Frontal cortex (tissue), 4 donors: Measurements from ENCODE around the gene CLDN22. TPM values are rescaled to one million over a fixed set of nuclear protein-coding genes. Genes with fewer than 3 reads are reported as not detected.

Source experiments
- DNase-seq, 2 donors: peaks; one replicate each; pipeline ENCODE4 v3.0.0; 2012; ENCODE audit warnings: low spot score in 2 of 2
- FAIRE-seq: peaks from 2 replicates; lab custom pipeline; 2012; peaks lifted over from hg19 to GRCh38; lab: Jason Lieb, UNC
- total RNA-seq: library from RNA; depleted of rRNA; stranded (reverse); fragments of >200 nt; gene quantifications from one replicate; pipeline ENCODE4 v1.2.3, GENCODE V29; 2014
- donor health status: control.
- donor health status: control.
- donor health status: control.

The CLDN22 gene
- total RNA-seq, 1 donor from 2014 or later, result not detected

DNA sequence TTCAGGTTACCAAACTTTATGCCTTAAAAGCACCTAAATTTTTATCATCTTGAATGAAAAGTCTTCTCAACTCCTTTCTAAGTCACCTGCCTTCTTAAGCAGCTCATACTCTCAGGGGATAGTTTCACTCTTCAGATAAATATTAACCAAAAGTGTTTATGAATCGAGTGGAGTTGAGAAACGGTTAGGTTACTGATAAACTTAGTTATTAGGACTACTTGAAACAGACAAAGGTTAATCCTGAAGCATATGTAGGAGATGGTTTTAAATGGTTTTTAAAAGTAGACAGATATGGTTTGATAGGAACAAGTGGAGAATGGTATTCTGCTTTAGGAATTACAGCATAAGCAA, 32.8 kb downstream of the CLDN22 start:
- DNase-seq (no peak), FAIRE-seq (no peak)

DNA sequence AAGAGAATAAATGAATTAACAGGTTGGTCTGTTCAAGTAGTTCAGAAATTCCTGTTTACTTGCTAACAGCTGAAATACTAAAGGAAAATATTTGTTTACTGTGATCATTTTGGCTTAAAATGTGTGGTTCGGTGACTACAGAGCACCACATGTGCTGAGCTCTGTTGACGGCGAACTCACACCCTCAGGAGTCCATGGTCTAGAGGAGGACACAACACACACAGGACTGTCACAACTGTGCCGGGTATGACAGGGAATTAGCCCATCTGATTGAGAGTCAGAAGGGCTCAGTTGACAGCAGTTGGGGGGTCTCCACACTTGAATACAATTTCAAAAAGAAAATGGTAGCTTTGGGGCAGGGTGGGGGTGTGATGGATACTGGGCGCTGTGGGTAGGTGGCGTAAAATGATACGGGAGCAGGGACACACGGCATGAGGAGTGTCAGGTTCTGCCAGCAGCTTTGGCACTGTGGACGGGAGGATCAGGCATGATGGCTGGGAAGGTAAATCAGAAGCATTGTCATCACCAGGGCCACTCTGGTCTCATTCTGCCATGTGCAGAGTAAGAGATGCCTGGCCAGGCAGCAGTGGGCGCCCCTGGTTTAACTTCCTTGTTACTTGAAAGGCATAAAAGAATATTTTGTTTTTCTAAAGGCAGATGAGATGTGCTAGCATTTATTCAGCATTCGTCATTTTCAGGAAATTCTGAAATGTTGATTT, 33.3 kb downstream of the CLDN22 start:
- DNase-seq, result no peak
- no peak for FAIRE-seq

DNA sequence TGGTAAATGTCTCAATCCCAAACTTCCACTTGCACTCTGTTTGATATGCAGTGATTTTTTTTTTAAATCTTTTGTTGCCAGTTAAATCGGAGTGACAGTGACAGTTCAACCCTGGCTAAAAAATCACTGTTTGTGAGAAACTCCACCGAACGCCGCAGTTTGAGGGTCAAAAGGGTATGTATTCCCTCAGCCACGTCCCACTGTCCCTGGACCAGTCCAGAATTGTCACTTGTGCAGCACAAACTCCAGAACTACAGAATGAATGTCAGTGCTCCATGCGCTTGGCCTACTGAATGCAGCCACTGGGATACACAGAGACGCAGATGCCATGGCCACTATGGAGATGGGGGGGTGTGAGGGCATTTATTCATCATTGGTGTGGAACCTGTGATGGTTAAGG, 34.2 kb downstream of the CLDN22 start:
- no peak for FAIRE-seq
- DNase-seq, result no peak

DNA sequence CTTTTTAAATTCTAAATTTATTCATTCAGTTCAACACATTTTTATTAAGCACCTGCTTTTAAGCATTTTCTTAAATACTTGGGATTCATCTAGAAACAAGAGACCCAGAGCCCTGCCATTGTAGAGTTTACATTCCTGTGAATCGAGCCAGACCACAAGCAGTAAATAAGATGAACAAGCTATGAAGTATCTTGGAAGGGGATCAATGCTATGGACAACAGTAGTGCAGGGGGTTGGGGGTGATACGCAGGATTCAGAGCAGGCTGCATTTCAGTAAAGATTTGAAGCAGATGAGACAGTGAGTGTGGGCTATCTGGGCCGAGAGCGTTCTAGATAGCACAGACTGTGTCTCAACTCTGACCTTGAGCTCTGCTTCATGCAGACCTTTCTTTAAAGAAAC, 35.1 kb downstream of the CLDN22 start:
- DNase-seq, result no peak
- FAIRE-seq, result no peak

DNA sequence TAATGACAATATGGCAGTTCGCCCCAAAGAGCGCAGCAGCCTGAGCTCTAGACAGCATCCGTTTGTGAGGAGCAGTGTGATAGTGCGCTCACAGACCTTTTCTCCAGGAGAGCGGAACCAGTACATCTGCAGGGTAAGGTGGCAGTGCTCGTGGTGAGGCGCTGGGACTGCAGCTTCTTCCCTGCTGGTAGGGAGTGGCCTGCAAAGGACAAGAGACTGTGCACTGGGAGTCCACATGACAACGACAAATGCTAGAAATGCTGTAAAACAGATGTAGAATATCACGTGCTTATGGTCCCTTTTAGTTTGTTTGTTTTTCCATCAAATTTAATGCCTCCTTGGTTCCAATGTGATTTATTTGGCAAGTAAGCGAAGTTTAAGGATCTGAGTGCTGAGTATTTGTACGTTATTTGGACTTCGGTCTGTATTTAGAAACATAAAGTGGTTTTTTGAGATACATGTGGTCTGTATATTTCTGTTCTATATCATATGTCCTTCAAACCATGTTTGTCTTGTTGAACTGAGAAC, 35.8 kb downstream of the CLDN22 start:
- DNase-seq (no peak), FAIRE-seq (no peak)

DNA sequence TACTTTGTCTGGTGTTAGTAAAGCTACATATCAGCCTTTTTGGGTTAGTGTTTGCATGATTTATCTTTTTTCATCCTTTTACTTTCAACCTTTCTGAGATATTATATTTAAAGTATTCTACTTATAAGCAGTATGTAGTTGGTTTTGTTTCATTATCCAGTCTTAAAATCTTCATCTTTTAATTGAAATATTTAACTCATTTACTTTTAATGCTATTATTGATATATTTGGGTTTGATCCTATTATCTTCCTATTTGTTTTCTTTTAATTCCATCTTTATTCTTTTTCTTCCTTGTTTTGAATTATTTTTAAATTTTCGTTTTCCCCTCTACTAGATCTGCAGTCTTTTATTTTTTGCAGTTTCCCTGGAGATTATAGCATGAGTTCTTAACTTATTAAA, 44.0 kb downstream of the CLDN22 start:
- peak; percentile 40 for FAIRE-seq
- no peak for DNase-seq

DNA sequence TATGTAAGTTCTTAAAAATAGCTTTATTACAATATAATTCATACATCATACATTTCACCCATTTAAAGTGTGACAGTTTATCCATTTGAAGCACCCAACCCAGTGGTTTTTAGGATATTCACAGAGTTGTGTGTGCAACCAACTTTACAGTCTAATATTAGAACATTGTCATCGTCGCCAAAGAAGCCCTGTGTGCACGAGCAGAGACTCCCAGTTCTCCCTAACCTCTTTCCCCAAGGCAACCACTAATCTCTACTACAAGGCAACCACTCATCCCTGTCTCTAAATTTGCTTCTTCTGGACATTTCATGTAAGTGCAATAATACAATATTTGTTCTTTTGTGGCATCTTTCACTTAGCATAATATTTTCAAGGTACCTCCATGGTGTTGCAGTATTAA, 47.7 kb downstream of the CLDN22 start:
- no peak for DNase-seq
- no peak for FAIRE-seq

DNA sequence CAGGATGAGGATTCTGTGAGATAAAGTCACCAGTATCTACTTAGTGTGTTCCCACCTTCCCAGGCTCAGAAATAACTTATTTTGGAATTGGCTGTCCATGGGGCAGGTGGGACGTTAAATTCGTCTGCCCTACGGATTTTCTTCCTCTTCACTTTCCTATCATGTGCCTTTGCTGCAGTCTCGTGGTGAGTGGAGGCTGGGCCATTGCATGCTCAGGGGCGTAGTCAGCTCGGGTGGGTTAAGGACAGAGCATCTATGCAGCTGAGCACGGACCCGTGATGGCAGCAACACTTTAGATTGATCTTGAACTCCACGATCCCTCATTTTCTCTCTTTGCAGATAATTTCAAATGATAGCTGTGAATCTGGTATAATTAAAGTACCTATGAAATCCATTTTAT, 51.5 kb downstream of the CLDN22 start:
- FAIRE-seq (no peak), DNase-seq (no peak)

Other genes starting within 250 kb of the CLDN22 start
- 13.5 TPM for gene WWC2, start 221.0 kb downstream of the CLDN22 start, total RNA-seq
- gene CLDN24, start 2.1 kb upstream of the CLDN22 start, total RNA-seq, result not detected
- gene CDKN2AIP, start 124.4 kb upstream of the CLDN22 start, total RNA-seq, result 25.3 TPM
- 16.3 TPM for gene ING2, start 184.8 kb upstream of the CLDN22 start, total RNA-seq